Measurements from ENCODE around the gene TTC28.

DNA sequence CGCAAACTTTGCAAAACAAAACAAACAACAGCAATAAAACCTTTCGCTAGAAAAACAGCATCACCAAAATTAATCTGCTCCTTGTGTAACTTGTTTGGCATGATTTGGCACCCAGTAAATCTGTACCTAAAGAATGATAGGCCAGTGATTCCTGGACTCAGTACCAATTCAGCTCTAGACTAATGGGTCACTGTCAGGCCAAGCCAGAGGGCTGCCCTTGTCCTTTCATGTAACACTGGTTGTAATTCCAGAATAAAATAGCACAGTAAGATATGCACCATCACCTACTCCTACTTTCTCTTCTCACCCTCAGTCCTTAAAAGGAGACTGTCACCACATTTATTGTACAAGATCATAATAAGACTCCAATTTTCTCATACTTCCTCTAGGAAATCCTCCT lies 419.0 kb downstream of the TTC28 start:
- TF ChIP-seq, protein P1, sequence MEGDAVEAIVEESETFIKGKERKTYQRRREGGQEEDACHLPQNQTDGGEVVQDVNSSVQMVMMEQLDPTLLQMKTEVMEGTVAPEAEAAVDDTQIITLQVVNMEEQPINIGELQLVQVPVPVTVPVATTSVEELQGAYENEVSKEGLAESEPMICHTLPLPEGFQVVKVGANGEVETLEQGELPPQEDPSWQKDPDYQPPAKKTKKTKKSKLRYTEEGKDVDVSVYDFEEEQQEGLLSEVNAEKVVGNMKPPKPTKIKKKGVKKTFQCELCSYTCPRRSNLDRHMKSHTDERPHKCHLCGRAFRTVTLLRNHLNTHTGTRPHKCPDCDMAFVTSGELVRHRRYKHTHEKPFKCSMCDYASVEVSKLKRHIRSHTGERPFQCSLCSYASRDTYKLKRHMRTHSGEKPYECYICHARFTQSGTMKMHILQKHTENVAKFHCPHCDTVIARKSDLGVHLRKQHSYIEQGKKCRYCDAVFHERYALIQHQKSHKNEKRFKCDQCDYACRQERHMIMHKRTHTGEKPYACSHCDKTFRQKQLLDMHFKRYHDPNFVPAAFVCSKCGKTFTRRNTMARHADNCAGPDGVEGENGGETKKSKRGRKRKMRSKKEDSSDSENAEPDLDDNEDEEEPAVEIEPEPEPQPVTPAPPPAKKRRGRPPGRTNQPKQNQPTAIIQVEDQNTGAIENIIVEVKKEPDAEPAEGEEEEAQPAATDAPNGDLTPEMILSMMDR (tag by site-specific recombination; IDR thresholded peaks at IDR 0.05), result no peak
- TF ChIP-seq ZNF600 (tag by site-specific recombination; IDR thresholded peaks at IDR 0.05) (no peak), ZBTB8A (tag by site-specific recombination; IDR thresholded peaks at IDR 0.05) (no peak), ZNF391 (tag by site-specific recombination; IDR thresholded peaks at IDR 0.05; ENCODE audit: borderline replicate concordance, low read depth) (no peak), ZNF24 (tag by site-specific recombination; IDR thresholded peaks at IDR 0.05) (no peak), ZNF768 (tag by site-specific recombination; IDR thresholded peaks at IDR 0.05) (no peak), ZNF530 (tag by site-specific recombination; IDR thresholded peaks at IDR 0.05; ENCODE audit: low read depth) (no peak)
- TF ChIP-seq, protein P2, sequence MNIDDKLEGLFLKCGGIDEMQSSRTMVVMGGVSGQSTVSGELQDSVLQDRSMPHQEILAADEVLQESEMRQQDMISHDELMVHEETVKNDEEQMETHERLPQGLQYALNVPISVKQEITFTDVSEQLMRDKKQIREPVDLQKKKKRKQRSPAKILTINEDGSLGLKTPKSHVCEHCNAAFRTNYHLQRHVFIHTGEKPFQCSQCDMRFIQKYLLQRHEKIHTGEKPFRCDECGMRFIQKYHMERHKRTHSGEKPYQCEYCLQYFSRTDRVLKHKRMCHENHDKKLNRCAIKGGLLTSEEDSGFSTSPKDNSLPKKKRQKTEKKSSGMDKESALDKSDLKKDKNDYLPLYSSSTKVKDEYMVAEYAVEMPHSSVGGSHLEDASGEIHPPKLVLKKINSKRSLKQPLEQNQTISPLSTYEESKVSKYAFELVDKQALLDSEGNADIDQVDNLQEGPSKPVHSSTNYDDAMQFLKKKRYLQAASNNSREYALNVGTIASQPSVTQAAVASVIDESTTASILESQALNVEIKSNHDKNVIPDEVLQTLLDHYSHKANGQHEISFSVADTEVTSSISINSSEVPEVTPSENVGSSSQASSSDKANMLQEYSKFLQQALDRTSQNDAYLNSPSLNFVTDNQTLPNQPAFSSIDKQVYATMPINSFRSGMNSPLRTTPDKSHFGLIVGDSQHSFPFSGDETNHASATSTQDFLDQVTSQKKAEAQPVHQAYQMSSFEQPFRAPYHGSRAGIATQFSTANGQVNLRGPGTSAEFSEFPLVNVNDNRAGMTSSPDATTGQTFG (tag by site-specific recombination; IDR thresholded peaks at IDR 0.05; ENCODE audit: borderline replicate concordance), result no peak

Measured in HEK293 (cell line).